Type B pancreatic cell (in vitro differentiated cells): ENCODE measurements around the gene SBNO2. TPM values are rescaled to one million over a fixed set of nuclear protein-coding genes. Genes with fewer than 3 reads are reported as not detected.

Source experiments
- DNase-seq: peaks from one replicate; pipeline ENCODE4 v3.0.0; 2021; ENCODE audit warnings: mixed read lengths; ENCODE audit not compliant: unreplicated experiment; ENCODE audit errors: extremely low spot score
- H3K27ac Mint-ChIP-seq: 2 replicates; pipeline ENCODE4 v1.8.0; 2021; ENCODE audit warnings: mild to moderate bottlenecking, mixed read lengths
- H3K27me3 Mint-ChIP-seq: 2 replicates; pipeline ENCODE4 v1.8.0; 2021; ENCODE audit warnings: mixed read lengths
- H3K36me3 Mint-ChIP-seq: 2 replicates; pipeline ENCODE4 v1.8.0; 2021; ENCODE audit warnings: mixed read lengths
- H3K4me1 Mint-ChIP-seq: one replicate; pipeline ENCODE4 v1.8.0; 2021; ENCODE audit warnings: mixed read lengths; ENCODE audit not compliant: unreplicated experiment
- H3K4me3 Mint-ChIP-seq: 2 replicates; pipeline ENCODE4 v1.8.0; 2021; ENCODE audit warnings: mild to moderate bottlenecking, mixed read lengths
- H3K9me3 Mint-ChIP-seq: 2 replicates; pipeline ENCODE4 v1.8.0; 2021; ENCODE audit warnings: mixed read lengths
- total RNA-seq: library from RNA; stranded (reverse); gene quantifications from 2 replicates; pipeline ENCODE4 v1.2.1, GENCODE V29; 2021; ENCODE audit warnings: low replicate concordance
- TF ChIP-seq, protein P1 (sequence below): fragments of 200-600 bp; sonication (generic); conservative IDR thresholded peaks from 2 replicates; pipeline ENCODE4 v1.5.0; 2021; ENCODE audit warnings: antibody characterized with exemption, mild to moderate bottlenecking

SBNO2 gene
- total RNA-seq, 1 donor from 2014 or later = 45.5 TPM

DNA sequence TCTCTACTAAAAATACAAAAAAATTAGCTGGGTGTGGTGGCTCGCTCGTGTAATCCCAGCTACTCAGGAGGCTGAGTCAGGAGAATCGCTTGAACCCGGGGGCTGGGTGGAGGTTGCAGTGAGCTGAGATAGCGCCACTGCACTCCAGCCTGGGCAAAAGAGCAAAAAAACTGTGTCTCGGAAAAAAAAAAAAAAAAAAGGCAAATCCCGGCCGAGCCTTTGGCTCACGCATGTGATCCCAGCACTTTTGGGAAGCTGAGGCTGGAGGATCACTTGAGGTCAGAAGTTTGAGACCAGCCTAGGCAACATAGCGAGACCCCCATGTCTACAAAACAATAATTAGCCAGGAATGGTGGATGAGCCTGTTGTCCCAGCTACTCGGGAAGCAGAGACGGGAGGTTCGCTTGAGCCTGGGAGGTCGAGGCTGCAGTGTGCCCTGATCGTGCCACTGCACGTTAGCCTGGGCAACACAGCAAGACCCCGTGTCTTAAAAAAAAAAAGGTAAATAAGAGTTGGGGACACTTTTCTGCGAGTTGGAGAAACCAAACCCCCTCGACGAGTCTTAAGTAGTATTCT lies 70.8 kb downstream of the SBNO2 start:
- Mint-ChIP-seq H3K27ac (peak overlapping the region; percentile 64), H3K4me3 (peak overlapping the region; percentile 61), H3K4me1 (peaks cover 14% of the 10 kb centered on the region), H3K36me3 (no peaks in the 10 kb centered on the region), H3K27me3 (no peaks in the 10 kb centered on the region), H3K9me3 (no peaks in the 10 kb centered on the region)
- TF ChIP-seq, protein P1, sequence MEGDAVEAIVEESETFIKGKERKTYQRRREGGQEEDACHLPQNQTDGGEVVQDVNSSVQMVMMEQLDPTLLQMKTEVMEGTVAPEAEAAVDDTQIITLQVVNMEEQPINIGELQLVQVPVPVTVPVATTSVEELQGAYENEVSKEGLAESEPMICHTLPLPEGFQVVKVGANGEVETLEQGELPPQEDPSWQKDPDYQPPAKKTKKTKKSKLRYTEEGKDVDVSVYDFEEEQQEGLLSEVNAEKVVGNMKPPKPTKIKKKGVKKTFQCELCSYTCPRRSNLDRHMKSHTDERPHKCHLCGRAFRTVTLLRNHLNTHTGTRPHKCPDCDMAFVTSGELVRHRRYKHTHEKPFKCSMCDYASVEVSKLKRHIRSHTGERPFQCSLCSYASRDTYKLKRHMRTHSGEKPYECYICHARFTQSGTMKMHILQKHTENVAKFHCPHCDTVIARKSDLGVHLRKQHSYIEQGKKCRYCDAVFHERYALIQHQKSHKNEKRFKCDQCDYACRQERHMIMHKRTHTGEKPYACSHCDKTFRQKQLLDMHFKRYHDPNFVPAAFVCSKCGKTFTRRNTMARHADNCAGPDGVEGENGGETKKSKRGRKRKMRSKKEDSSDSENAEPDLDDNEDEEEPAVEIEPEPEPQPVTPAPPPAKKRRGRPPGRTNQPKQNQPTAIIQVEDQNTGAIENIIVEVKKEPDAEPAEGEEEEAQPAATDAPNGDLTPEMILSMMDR = no peak
- DNase-seq = no peak

GRCh38 chr19:1102407-1103131 lies 71.5 kb downstream of the SBNO2 start:
- Mint-ChIP-seq H3K4me3 (peak overlapping the region; percentile 20), H3K36me3 (no peaks in the 10 kb centered on the region), H3K4me1 (peaks cover 14% of the 10 kb centered on the region), H3K9me3 (no peaks in the 10 kb centered on the region), H3K27ac (peak overlapping the region; percentile 64), H3K27me3 (no peaks in the 10 kb centered on the region)
- no peak for DNase-seq
- TF ChIP-seq, protein P1 = no peak

- no peaks in the 10 kb centered on the region for H3K36me3 Mint-ChIP-seq
- peak overlapping the region; percentile 81 for H3K27ac Mint-ChIP-seq
- peak overlapping the region; percentile 52 for H3K4me3 Mint-ChIP-seq
- no peak for DNase-seq
- peaks cover 14% of the 10 kb centered on the region for H3K4me1 Mint-ChIP-seq
- TF ChIP-seq, protein P1 = no peak
- no peaks in the 10 kb centered on the region for H3K9me3 Mint-ChIP-seq
- no peaks in the 10 kb centered on the region for H3K27me3 Mint-ChIP-seq
These were observed 72.8 kb downstream of the SBNO2 start for GRCh38 chr19:1101337-1101698.

GRCh38 chr19:1098177-1099051 lies 75.7 kb downstream of the SBNO2 start:
- H3K36me3 Mint-ChIP-seq = no peaks in the 10 kb centered on the region
- peak overlapping the region; percentile 70 for H3K4me3 Mint-ChIP-seq
- H3K27me3 Mint-ChIP-seq = no peaks in the 10 kb centered on the region
- DNase-seq = no peak
- H3K4me1 Mint-ChIP-seq = peaks cover 18% of the 10 kb centered on the region
- no peaks in the 10 kb centered on the region for H3K9me3 Mint-ChIP-seq
- TF ChIP-seq, protein P1 = no peak
- peak overlapping the region; percentile 91 for H3K27ac Mint-ChIP-seq

- no peaks in the 10 kb centered on the region for H3K27me3 Mint-ChIP-seq
- H3K4me1 Mint-ChIP-seq = peaks cover 18% of the 10 kb centered on the region
- H3K4me3 Mint-ChIP-seq = peak overlapping the region; percentile 47
- no peaks in the 10 kb centered on the region for H3K36me3 Mint-ChIP-seq
- peak overlapping the region; percentile 91 for H3K27ac Mint-ChIP-seq
- TF ChIP-seq, protein P1 = no peak
- no peak for DNase-seq
- H3K9me3 Mint-ChIP-seq = no peaks in the 10 kb centered on the region
These were observed 76.3 kb downstream of the SBNO2 start for GRCh38 chr19:1097810-1098176.
